K562 (cell line): ENCODE measurements around the gene TMEFF2. TPM values are rescaled to one million over a fixed set of nuclear protein-coding genes. Genes with fewer than 3 reads are reported as not detected.
A peak's percentile ranks its signal among the peaks of the same experiment; 100 is the strongest.

Experiments
- ATAC-seq: fragments of 200-7000 bp; cut with Tn5 transposase; 3 replicates; pipeline ENCODE4 v1.9.1; 2020; ENCODE audit warnings: moderate library complexity
- BruUV-seq: library from RNA; stranded (reverse); fragments of 400-500 nt; replicated peaks from 2 replicates; lab custom pipeline; 2021; lab: Mats Ljungman, UMichigan
- CTCF ChIA-PET: fragments of 300-600 bp; formaldehyde crosslinking; extraction: SDS; loops from one replicate; lab custom pipeline; 2021; ENCODE audit warnings: low intra/inter-chr PET ratio; lab: Yijun Ruan, JAX
- POLR2A ChIA-PET: fragments of 300-600, 350-650 bp; sonication (Branson Sonifier 250); formaldehyde crosslinking; extraction: SDS; loops from one replicate; lab custom pipeline; 2021; ENCODE audit warnings: antibody characterized with exemption, inconsistent platforms; lab: Yijun Ruan, JAX
- DNase-seq, 4 experiments: peaks; one replicate each; pipeline versions ENCODE4 v3.0.0 to v3.0.0-alpha.2; 2011 to 2018; ENCODE audit warnings: low spot score in 3 of 4, mixed read lengths in 3 of 4; ENCODE audit errors: extremely low read depth in 1 of 4
- FAIRE-seq: peaks from 2 replicates; lab custom pipeline; 2011; peaks lifted over from hg19 to GRCh38; lab: Jason Lieb, UNC
- H2AFZ ChIP-seq: 2 replicates; pipeline ENCODE4 v1.6.0; 2011; ENCODE audit warnings: low read depth, low read length, control low read depth, inconsistent platforms
- H3K27ac ChIP-seq: fragments of 200-600 bp; 3 replicates; pipeline ENCODE4 v1.8.0; 2011; ENCODE audit warnings: low read depth, mild to moderate bottlenecking, control low read depth, inconsistent platforms, low read length, moderate library complexity, mixed read lengths; ENCODE audit errors: extremely low read depth
- H3K27me3 ChIP-seq, 2 experiments: fragments of 300-600 bp in 1 of 2; 2 replicates in 1 of 2; 3 replicates in 1 of 2; pipeline versions ENCODE4 v1.6.0 to v1.8.0; 2011; ENCODE audit warnings: inconsistent platforms in 2 of 2, low read length in 2 of 2, mild to moderate bottlenecking in 1 of 2, mixed read lengths in 1 of 2, moderate library complexity in 1 of 2; ENCODE audit not compliant: control insufficient read depth in 2 of 2, insufficient read depth in 2 of 2
- H3K36me3 ChIP-seq: fragments of 300-600 bp; 3 replicates; pipeline ENCODE4 v1.8.0; 2011; ENCODE audit warnings: mild to moderate bottlenecking, low read length, inconsistent platforms; ENCODE audit not compliant: control insufficient read depth, insufficient read depth
- H3K4me1 ChIP-seq, 2 experiments: fragments of 200-600 bp in 1 of 2; replicated peaks in 1 of 2; 2 replicates in 1 of 2; 3 replicates in 1 of 2; pipeline versions ENCODE4 v1.5.1 to v1.8.0; 2011; ENCODE audit warnings: inconsistent platforms in 2 of 2, low read length in 2 of 2, mild to moderate bottlenecking in 1 of 2, mixed read lengths in 1 of 2, moderate library complexity in 1 of 2; ENCODE audit not compliant: control insufficient read depth in 2 of 2, insufficient read depth in 2 of 2
- H3K4me2 ChIP-seq: 2 replicates; pipeline ENCODE4 v1.6.1; 2011; ENCODE audit warnings: low read length, control low read depth, inconsistent platforms, mixed read lengths; ENCODE audit not compliant: insufficient read depth
- H3K4me3 ChIP-seq: fragments of 200-600 bp; sonication (generic), shearing (Covaris generic); 2 replicates; pipeline ENCODE4 v1.5.1; 2016; ENCODE audit warnings: control low read depth, inconsistent platforms
- H3K79me2 ChIP-seq: fragments of 200-600 bp; 3 replicates; pipeline ENCODE4 v1.8.0; 2011; ENCODE audit warnings: low read length, inconsistent platforms; ENCODE audit not compliant: control insufficient read depth, insufficient read depth
- H3K9ac ChIP-seq, 2 experiments: 2 replicates each; pipeline versions ENCODE4 v1.6.0 to v1.6.1; 2011; ENCODE audit warnings: low read depth in 2 of 2, low read length in 2 of 2, control low read depth in 1 of 2, inconsistent platforms in 1 of 2, mild to moderate bottlenecking in 1 of 2, mixed read lengths in 1 of 2; ENCODE audit not compliant: insufficient read depth in 1 of 2
- H3K9me1 ChIP-seq: one replicate; pipeline ENCODE4 v1.6.0; 2011; ENCODE audit warnings: inconsistent platforms, mild to moderate bottlenecking, low read length, moderate library complexity; ENCODE audit not compliant: control insufficient read depth, insufficient read depth
- H3K9me3 ChIP-seq: replicated peaks from 2 replicates; pipeline ENCODE4 v1.5.1; 2011; ENCODE audit warnings: low read depth, low read length, inconsistent platforms; ENCODE audit not compliant: control insufficient read depth, insufficient read depth
- H4K20me1 ChIP-seq: replicated peaks from 2 replicates; pipeline ENCODE4 v1.6.1; 2011; ENCODE audit warnings: low read length, inconsistent platforms, mixed read lengths; ENCODE audit not compliant: control insufficient read depth, insufficient read depth
- ATF7 ChIP-seq: fragments of 450-650 bp; IDR thresholded peaks from 2 replicates; pipeline ENCODE4 v1.7.1; 2014; ENCODE audit warnings: mild to moderate bottlenecking, moderate library complexity
- BHLHE40 ChIP-seq: IDR thresholded peaks from 2 replicates; pipeline ENCODE4 v1.6.1; 2011; ENCODE audit warnings: low read length, improper control_type of control experiment
- ESRRA ChIP-seq: fragments of 450-650 bp; IDR thresholded peaks from 2 replicates; pipeline ENCODE4 v1.6.1; 2014; ENCODE audit warnings: low read depth, mild to moderate bottlenecking, moderate library complexity, borderline replicate concordance
- FOXP1 ChIP-seq: sonication (generic); formaldehyde crosslinking; IDR thresholded peaks from 2 replicates; pipeline ENCODE4 v1.8.0; 2022; ENCODE audit warnings: mild to moderate bottlenecking, missing genetic modification reagents
- HBP1 ChIP-seq: fragments of 450-650 bp; formaldehyde crosslinking; IDR thresholded peaks from 2 replicates; pipeline ENCODE4 v1.4.0; 2022; ENCODE audit warnings: missing genetic modification characterization
- HDAC8 ChIP-seq: fragments of 450-650 bp; IDR thresholded peaks from 2 replicates; pipeline ENCODE4 v1.6.1; 2016; ENCODE audit warnings: mild to moderate bottlenecking, missing genetic modification characterization, moderate library complexity, missing compliant biosample characterization
- LCOR ChIP-seq: sonication (generic); formaldehyde crosslinking; IDR thresholded peaks from 2 replicates; pipeline ENCODE4 v1.8.0; 2022; ENCODE audit warnings: mild to moderate bottlenecking, missing genetic modification reagents
- NBN ChIP-seq: fragments of 450-650 bp; IDR thresholded peaks from 2 replicates; pipeline ENCODE4 v1.6.1; 2016; ENCODE audit warnings: low read depth, mild to moderate bottlenecking
- NFE2 ChIP-seq: IDR thresholded peaks from 2 replicates; pipeline ENCODE4 v1.6.1; 2014; ENCODE audit warnings: antibody characterized with exemption, low read depth
- SNRNP70 ChIP-seq: fragments of 200-400 bp; formaldehyde crosslinking; optimal IDR thresholded peaks from 2 replicates; pipeline ENCODE3; 2017; ENCODE audit warnings: low read depth, low read length
- USF2 ChIP-seq: sonication (generic); formaldehyde crosslinking; IDR thresholded peaks from 2 replicates; pipeline ENCODE4 v1.5.0; 2020; ENCODE audit warnings: missing genetic modification reagents
- ZNF316 ChIP-seq: fragments of 450-650 bp; IDR thresholded peaks from 2 replicates; pipeline ENCODE4 v1.6.1; 2016
- WGBS: fragments of 100-300 bp; shearing (Covaris generic); methylation state at CpG from one replicate; pipeline ENCODE4 v1.1.6; 2016; ENCODE audit warnings: low coverage, mixed read lengths; ENCODE audit not compliant: insufficient coverage; ENCODE audit errors: missing lambda C conversion rate; 5-methylcytosine and 5-hydroxymethylcytosine counted together
- in situ Hi-C: fragments of 300-500 bp; cut with MboI; formaldehyde crosslinking; loops from 4 replicates; pipeline ENCODE4 v1.15.0; 2018; ENCODE audit warnings: inconsistent platforms, mixed read lengths
- intact Hi-C: fragments of 100-400 bp; cut with micrococcal nuclease; formaldehyde crosslinking; loops from 2 replicates; pipeline ENCODE4 v1.14.2; 2022
- polyA plus RNA-seq, 8 experiments: library from polyadenylated mRNA; depleted of rRNA in 4 of 8; stranded (reverse) in 5 of 8; unstranded in 3 of 8; fragments of >200 nt; fragmentation: Nextera tagmentation in 2 of 8; fragmentation: Illumina TruSeq in 1 of 8; extraction: Ambion mirVana in 2 of 8; extraction: Trizol in 1 of 8; gene quantifications; 2 replicates each; pipeline versions ENCODE4 v1.2.1 to v1.2.3, GENCODE V29; 2011 to 2014; ENCODE audit warnings: inconsistent platforms in 1 of 8, missing spikeins in 1 of 8
- total RNA-seq, 7 experiments: library from RNA; depleted of rRNA in 6 of 7; stranded (reverse); fragments of >200 nt in 6 of 7; fragmentation: Illumina TruSeq in 2 of 7; extraction: Trizol in 2 of 7; gene quantifications; 2 replicates each; pipeline versions ENCODE4 v1.2.1 to v1.2.3, GENCODE V29; 2011 to 2021; ENCODE audit warnings: low replicate concordance in 1 of 7
- TF ChIP-seq, protein P1 (sequence below): sonication (generic); formaldehyde crosslinking; IDR thresholded peaks from 2 replicates; pipeline ENCODE4 v1.8.1; 2023; ENCODE audit warnings: mild to moderate bottlenecking, missing genetic modification reagents

TMEFF2 gene
- total and polyA plus RNA-seq, 9 of the 15 experiments (the other 6 are each of a cell fraction or from before 2014, with no cell fraction given), result 1.4 TPM; not detected in 8

- H2AFZ ChIP-seq, result no peak overlapping the region
- H3K36me3 ChIP-seq, result no peaks in the 10 kb centered on the region
- POLR2A ChIA-PET, result no interaction called here
- no peak overlapping the region for H3K27ac ChIP-seq
- H3K9me3 ChIP-seq, result no peaks in the 10 kb centered on the region
- no peaks in the 10 kb centered on the region for H4K20me1 ChIP-seq
- H3K4me1 ChIP-seq, result no peaks in the 10 kb centered on the region
- ATAC-seq (no peak), DNase-seq (no peak), FAIRE-seq (no peak)
- 0 out of 2 replicates have a peak, but pooled peaks have one; percentile 7 for TF ChIP-seq ZNF316
- TF ChIP-seq, protein P1, sequence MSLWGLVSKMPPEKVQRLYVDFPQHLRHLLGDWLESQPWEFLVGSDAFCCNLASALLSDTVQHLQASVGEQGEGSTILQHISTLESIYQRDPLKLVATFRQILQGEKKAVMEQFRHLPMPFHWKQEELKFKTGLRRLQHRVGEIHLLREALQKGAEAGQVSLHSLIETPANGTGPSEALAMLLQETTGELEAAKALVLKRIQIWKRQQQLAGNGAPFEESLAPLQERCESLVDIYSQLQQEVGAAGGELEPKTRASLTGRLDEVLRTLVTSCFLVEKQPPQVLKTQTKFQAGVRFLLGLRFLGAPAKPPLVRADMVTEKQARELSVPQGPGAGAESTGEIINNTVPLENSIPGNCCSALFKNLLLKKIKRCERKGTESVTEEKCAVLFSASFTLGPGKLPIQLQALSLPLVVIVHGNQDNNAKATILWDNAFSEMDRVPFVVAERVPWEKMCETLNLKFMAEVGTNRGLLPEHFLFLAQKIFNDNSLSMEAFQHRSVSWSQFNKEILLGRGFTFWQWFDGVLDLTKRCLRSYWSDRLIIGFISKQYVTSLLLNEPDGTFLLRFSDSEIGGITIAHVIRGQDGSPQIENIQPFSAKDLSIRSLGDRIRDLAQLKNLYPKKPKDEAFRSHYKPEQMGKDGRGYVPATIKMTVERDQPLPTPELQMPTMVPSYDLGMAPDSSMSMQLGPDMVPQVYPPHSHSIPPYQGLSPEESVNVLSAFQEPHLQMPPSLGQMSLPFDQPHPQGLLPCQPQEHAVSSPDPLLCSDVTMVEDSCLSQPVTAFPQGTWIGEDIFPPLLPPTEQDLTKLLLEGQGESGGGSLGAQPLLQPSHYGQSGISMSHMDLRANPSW (CRISPR knock-in tag), result no peak
- H3K79me2 ChIP-seq, result no peaks in the 10 kb centered on the region
- no peaks in the 10 kb centered on the region for H3K9me1 ChIP-seq
- no peaks in the 10 kb centered on the region for H3K27me3 ChIP-seq
- BruUV-seq, result no TSS peak
- H3K4me3 ChIP-seq, result no peak overlapping the region
- in situ Hi-C loops, result loop anchor here (5.0 kb wide), 1 partner anchor 355 kb away; no protein-coding TSS in a partner anchor
- no peak overlapping the region for H3K4me2 ChIP-seq
- CTCF ChIA-PET, result no interaction called here
- WGBS, result 3% methylated on average over 2 of the region's 2 CpGs
- intact Hi-C loops, result no loop called here
- H3K9ac ChIP-seq, result no peak overlapping the region
Observed at GRCh38 chr2:192166946-192167345, 27.8 kb downstream of the TMEFF2 start.

DNA sequence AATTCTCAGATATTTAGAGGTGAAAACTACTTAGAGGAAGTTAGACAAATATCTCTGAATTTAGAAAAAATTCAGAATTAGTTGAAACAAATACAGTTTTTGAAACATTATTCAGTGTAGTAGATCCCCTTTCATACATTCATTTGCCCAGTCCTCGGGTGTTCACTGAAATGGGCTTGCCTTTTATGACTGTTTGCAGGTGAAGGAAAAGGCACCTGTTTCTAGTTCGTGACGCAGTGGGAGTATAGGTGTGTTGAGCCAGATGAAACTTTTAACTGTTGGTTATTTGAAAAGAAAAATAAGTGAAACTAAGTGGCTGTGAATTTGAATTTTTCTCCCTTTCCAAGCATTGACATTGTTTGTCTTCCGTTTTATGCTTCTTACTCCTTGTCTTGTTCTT is 28.9 kb downstream of the TMEFF2 start:
- in situ Hi-C loops, result loop anchor here (5.0 kb wide), 1 partner anchor 354 kb away; no protein-coding TSS in a partner anchor
- H2AFZ ChIP-seq, result no peak overlapping the region
- H3K4me3 ChIP-seq, result no peak overlapping the region
- H3K9me1 ChIP-seq, result no peaks in the 10 kb centered on the region
- DNase-seq (no peak), FAIRE-seq (no peak), ATAC-seq (no peak)
- H3K27ac ChIP-seq, result no peak overlapping the region
- H3K79me2 ChIP-seq, result no peaks in the 10 kb centered on the region
- H3K4me2 ChIP-seq, result no peak overlapping the region
- no TSS peak for BruUV-seq
- intact Hi-C loops, result no loop called here
- no peaks in the 10 kb centered on the region for H4K20me1 ChIP-seq
- WGBS, result 5% methylated on average over 4 of the region's 4 CpGs
- H3K36me3 ChIP-seq, result no peaks in the 10 kb centered on the region
- ChIA-PET CTCF (no interaction called here), POLR2A (no interaction called here)
- H3K9ac ChIP-seq, result no peak overlapping the region
- H3K4me1 ChIP-seq, result no peaks in the 10 kb centered on the region
- no peaks in the 10 kb centered on the region for H3K27me3 ChIP-seq
- H3K9me3 ChIP-seq, result no peaks in the 10 kb centered on the region
- no peak for TF ChIP-seq HDAC8 (tag)
- no peak for TF ChIP-seq NBN
- TF ChIP-seq BHLHE40, result no peak
- TF ChIP-seq NFE2, result no peak
- TF ChIP-seq FOXP1 (CRISPR knock-in tag), result no peak
- TF ChIP-seq SNRNP70, result no peak
- TF ChIP-seq ATF7, result no peak
- TF ChIP-seq ESRRA, result no peak
- TF ChIP-seq LCOR (CRISPR knock-in tag), result no peak
- no peak for TF ChIP-seq HBP1
- TF ChIP-seq USF2, result no peak
